HepG2 (cell line): ENCODE data around the gene AMHR2. TPM values are rescaled to one million over a fixed set of nuclear protein-coding genes. Genes with fewer than 3 reads are reported as not detected.

Source experiments
- CENPX ChIP-seq: sonication (generic); formaldehyde crosslinking; IDR thresholded peaks from 2 replicates; pipeline ENCODE4 v1.9.0; 2021; ENCODE audit warnings: mild to moderate bottlenecking, missing genetic modification reagents, moderate library complexity
- NFE2 ChIP-seq: sonication (generic); formaldehyde crosslinking; IDR thresholded peaks from 2 replicates; pipeline ENCODE4 v1.4.0; 2020; ENCODE audit warnings: missing genetic modification reagents
- TBL1XR1 ChIP-seq: fragments of 150-350 bp; IDR thresholded peaks from 2 replicates; pipeline ENCODE4 v1.6.1; 2014; ENCODE audit warnings: borderline replicate concordance, low read length; ENCODE audit not compliant: partially characterized antibody
- ZBTB10 ChIP-seq: sonication (generic); formaldehyde crosslinking; IDR thresholded peaks from 2 replicates; pipeline ENCODE4 v1.4.0; 2020; ENCODE audit warnings: missing genetic modification reagents, borderline replicate concordance
- ZNF280D ChIP-seq: sonication (generic); formaldehyde crosslinking; IDR thresholded peaks from 2 replicates; pipeline ENCODE4 v1.5.1; 2020; ENCODE audit warnings: mild to moderate bottlenecking, missing genetic modification reagents
- polyA plus RNA-seq, 8 experiments: library from polyadenylated mRNA; depleted of rRNA in 3 of 8; stranded (reverse) in 7 of 8; unstranded in 1 of 8; fragments of >200 nt; fragmentation: Illumina TruSeq in 4 of 8; extraction: Trizol in 4 of 8; gene quantifications; 2 replicates each; pipeline versions ENCODE4 v1.2.1 to v1.2.3, GENCODE V29; 2011 to 2016; ENCODE audit warnings: low read depth in 4 of 8, missing spikeins in 1 of 8, mixed read lengths in 1 of 8; ENCODE audit not compliant: insufficient read depth in 1 of 8
- total RNA-seq, 5 experiments: library from RNA; depleted of rRNA; stranded (reverse); fragments of >200 nt; fragmentation: Illumina TruSeq; extraction: Trizol; gene quantifications; 2 replicates each; pipeline ENCODE4 v1.2.3, GENCODE V29; 2016; ENCODE audit warnings: low read depth in 1 of 5
- TF ChIP-seq, protein P1 (sequence below): sonication (generic); formaldehyde crosslinking; IDR thresholded peaks from 2 replicates; pipeline ENCODE4 v1.5.0; 2020; ENCODE audit warnings: mild to moderate bottlenecking, missing genetic modification reagents, borderline replicate concordance
- TF ChIP-seq, protein P2 (sequence below): sonication (generic); formaldehyde crosslinking; IDR thresholded peaks from 2 replicates; pipeline ENCODE4 v1.5.0; 2020; ENCODE audit warnings: missing genetic modification reagents, mild to moderate bottlenecking, borderline replicate concordance
- TF ChIP-seq, protein P3 (sequence below): sonication (generic); formaldehyde crosslinking; IDR thresholded peaks from 2 replicates; pipeline ENCODE4 v1.5.1; 2020; ENCODE audit warnings: missing genetic modification reagents, mild to moderate bottlenecking, borderline replicate concordance

Gene AMHR2
- total and polyA plus RNA-seq, 2 of the 13 experiments (the other 11 are each of a cell fraction or from before 2014, with no cell fraction given), result 0.24 to 0.58 TPM

- TF ChIP-seq ZNF280D (no peak; the same call in 1 of the 2 replicates), TBL1XR1 (no peak), CENPX (no peak), ZBTB10 (no peak), NFE2 (CRISPR knock-in tag) (no peak)
- TF ChIP-seq, protein P1, sequence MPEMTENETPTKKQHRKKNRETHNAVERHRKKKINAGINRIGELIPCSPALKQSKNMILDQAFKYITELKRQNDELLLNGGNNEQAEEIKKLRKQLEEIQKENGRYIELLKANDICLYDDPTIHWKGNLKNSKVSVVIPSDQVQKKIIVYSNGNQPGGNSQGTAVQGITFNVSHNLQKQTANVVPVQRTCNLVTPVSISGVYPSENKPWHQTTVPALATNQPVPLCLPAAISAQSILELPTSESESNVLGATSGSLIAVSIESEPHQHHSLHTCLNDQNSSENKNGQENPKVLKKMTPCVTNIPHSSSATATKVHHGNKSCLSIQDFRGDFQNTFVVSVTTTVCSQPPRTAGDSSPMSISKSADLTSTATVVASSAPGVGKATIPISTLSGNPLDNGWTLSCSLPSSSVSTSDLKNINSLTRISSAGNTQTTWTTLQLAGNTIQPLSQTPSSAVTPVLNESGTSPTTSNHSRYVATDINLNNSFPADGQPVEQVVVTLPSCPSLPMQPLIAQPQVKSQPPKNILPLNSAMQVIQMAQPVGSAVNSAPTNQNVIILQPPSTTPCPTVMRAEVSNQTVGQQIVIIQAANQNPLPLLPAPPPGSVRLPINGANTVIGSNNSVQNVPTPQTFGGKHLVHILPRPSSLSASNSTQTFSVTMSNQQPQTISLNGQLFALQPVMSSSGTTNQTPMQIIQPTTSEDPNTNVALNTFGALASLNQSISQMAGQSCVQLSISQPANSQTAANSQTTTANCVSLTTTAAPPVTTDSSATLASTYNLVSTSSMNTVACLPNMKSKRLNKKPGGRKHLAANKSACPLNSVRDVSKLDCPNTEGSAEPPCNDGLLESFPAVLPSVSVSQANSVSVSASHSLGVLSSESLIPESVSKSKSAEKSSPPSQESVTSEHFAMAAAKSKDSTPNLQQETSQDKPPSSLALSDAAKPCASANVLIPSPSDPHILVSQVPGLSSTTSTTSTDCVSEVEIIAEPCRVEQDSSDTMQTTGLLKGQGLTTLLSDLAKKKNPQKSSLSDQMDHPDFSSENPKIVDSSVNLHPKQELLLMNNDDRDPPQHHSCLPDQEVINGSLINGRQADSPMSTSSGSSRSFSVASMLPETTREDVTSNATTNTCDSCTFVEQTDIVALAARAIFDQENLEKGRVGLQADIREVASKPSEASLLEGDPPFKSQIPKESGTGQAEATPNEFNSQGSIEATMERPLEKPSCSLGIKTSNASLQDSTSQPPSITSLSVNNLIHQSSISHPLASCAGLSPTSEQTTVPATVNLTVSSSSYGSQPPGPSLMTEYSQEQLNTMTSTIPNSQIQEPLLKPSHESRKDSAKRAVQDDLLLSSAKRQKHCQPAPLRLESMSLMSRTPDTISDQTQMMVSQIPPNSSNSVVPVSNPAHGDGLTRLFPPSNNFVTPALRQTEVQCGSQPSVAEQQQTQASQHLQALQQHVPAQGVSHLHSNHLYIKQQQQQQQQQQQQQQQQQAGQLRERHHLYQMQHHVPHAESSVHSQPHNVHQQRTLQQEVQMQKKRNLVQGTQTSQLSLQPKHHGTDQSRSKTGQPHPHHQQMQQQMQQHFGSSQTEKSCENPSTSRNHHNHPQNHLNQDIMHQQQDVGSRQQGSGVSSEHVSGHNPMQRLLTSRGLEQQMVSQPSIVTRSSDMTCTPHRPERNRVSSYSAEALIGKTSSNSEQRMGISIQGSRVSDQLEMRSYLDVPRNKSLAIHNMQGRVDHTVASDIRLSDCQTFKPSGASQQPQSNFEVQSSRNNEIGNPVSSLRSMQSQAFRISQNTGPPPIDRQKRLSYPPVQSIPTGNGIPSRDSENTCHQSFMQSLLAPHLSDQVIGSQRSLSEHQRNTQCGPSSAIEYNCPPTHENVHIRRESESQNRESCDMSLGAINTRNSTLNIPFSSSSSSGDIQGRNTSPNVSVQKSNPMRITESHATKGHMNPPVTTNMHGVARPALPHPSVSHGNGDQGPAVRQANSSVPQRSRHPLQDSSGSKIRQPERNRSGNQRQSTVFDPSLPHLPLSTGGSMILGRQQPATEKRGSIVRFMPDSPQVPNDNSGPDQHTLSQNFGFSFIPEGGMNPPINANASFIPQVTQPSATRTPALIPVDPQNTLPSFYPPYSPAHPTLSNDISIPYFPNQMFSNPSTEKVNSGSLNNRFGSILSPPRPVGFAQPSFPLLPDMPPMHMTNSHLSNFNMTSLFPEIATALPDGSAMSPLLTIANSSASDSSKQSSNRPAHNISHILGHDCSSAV (CRISPR knock-in tag), result no peak
- TF ChIP-seq, protein P2, sequence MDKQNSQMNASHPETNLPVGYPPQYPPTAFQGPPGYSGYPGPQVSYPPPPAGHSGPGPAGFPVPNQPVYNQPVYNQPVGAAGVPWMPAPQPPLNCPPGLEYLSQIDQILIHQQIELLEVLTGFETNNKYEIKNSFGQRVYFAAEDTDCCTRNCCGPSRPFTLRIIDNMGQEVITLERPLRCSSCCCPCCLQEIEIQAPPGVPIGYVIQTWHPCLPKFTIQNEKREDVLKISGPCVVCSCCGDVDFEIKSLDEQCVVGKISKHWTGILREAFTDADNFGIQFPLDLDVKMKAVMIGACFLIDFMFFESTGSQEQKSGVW (CRISPR knock-in tag), result no peak
- TF ChIP-seq, protein P3, sequence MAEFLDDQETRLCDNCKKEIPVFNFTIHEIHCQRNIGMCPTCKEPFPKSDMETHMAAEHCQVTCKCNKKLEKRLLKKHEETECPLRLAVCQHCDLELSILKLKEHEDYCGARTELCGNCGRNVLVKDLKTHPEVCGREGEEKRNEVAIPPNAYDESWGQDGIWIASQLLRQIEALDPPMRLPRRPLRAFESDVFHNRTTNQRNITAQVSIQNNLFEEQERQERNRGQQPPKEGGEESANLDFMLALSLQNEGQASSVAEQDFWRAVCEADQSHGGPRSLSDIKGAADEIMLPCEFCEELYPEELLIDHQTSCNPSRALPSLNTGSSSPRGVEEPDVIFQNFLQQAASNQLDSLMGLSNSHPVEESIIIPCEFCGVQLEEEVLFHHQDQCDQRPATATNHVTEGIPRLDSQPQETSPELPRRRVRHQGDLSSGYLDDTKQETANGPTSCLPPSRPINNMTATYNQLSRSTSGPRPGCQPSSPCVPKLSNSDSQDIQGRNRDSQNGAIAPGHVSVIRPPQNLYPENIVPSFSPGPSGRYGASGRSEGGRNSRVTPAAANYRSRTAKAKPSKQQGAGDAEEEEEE, result no peak
These were observed 17.6 kb downstream of the AMHR2 start, which contains the start of gene PRR13 (continued) for GRCh38 chr12:53441040-53441833.
